Esophagus muscularis mucosa (tissue), 4 donors: ENCODE data around the gene RPL26.

Experiments
- EP300 ChIP-seq: sonication (generic); formaldehyde crosslinking; IDR thresholded peaks from one replicate; pipeline ENCODE4 v1.6.1; 2017; ENCODE audit warnings: antibody characterized with exemption
- POLR2A ChIP-seq: fragments of 450-650 bp; IDR thresholded peaks from one replicate; pipeline ENCODE4 v1.6.1; 2017; ENCODE audit warnings: antibody characterized with exemption, moderate library complexity, mild to moderate bottlenecking, low read depth
- TF ChIP-seq, protein P1 (sequence below), 3 experiments: fragments of 200-600 bp in 2 of 3; fragments of 450-650 bp in 1 of 3; sonication (generic) in 2 of 3; IDR thresholded peaks; one replicate each; pipeline ENCODE4 v1.5.1; 2017 to 2019; ENCODE audit warnings: antibody characterized with exemption in 3 of 3, mild to moderate bottlenecking in 2 of 3, moderate library complexity in 1 of 3

DNA sequence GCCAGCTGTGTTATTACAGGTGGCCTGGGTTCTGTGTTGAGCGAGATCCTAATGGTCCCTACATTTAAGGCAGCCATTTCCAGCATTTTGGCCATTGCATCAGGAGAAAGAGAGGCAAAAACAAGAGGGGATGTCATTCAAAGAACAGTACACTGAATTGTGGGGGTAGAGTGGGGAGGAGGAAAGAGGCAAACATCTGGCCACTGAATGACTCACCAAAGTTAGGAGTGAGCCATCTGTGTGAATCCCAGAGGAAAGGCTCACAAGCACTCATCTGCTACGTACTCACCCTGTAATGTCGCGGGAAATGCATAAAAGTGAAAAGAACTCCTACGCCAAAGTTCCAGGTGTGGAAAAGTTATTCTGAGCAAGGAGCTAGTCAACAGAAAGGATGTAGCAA, 23.2 kb downstream of the RPL26 start:
- TF ChIP-seq, protein P1, sequence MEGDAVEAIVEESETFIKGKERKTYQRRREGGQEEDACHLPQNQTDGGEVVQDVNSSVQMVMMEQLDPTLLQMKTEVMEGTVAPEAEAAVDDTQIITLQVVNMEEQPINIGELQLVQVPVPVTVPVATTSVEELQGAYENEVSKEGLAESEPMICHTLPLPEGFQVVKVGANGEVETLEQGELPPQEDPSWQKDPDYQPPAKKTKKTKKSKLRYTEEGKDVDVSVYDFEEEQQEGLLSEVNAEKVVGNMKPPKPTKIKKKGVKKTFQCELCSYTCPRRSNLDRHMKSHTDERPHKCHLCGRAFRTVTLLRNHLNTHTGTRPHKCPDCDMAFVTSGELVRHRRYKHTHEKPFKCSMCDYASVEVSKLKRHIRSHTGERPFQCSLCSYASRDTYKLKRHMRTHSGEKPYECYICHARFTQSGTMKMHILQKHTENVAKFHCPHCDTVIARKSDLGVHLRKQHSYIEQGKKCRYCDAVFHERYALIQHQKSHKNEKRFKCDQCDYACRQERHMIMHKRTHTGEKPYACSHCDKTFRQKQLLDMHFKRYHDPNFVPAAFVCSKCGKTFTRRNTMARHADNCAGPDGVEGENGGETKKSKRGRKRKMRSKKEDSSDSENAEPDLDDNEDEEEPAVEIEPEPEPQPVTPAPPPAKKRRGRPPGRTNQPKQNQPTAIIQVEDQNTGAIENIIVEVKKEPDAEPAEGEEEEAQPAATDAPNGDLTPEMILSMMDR (IDR thresholded peaks at IDR 0.05), result no peak
- TF ChIP-seq POLR2A, result no peak
- TF ChIP-seq EP300, result no peak
